Measurements from ENCODE around the gene SLC25A19.
"Not testable (repeated sequence)": the region's sequence is repeated elsewhere in the genome, so short reads cannot be mapped to it uniquely, and the experiment has no call there.

DNA sequence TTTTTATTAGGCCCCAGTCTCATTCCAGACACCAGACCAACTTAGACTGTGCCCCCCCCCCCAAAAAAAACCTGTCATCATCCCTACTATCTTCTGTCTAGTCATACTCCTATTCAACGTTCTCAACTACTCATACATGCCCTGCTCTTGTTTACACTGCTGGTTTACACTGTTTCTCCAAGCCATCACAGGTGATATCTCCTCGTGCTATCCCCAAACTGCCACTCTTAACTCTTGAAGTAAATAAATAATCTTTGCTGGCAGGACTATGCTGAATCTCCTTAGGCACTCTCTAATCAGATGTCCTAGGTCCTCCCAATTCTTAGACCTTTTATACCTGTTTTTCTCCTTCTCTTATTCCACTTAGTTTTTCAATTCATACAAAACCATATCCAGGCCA is 32.0 kb downstream of the SLC25A19 start:
- TF ChIP-seq, protein P1, sequence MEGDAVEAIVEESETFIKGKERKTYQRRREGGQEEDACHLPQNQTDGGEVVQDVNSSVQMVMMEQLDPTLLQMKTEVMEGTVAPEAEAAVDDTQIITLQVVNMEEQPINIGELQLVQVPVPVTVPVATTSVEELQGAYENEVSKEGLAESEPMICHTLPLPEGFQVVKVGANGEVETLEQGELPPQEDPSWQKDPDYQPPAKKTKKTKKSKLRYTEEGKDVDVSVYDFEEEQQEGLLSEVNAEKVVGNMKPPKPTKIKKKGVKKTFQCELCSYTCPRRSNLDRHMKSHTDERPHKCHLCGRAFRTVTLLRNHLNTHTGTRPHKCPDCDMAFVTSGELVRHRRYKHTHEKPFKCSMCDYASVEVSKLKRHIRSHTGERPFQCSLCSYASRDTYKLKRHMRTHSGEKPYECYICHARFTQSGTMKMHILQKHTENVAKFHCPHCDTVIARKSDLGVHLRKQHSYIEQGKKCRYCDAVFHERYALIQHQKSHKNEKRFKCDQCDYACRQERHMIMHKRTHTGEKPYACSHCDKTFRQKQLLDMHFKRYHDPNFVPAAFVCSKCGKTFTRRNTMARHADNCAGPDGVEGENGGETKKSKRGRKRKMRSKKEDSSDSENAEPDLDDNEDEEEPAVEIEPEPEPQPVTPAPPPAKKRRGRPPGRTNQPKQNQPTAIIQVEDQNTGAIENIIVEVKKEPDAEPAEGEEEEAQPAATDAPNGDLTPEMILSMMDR (IDR thresholded peaks at IDR 0.05; ENCODE audit: insufficient read depth, low read depth, low read length), result not testable (repeated sequence)
- TF ChIP-seq EZH2 (IDR thresholded peaks at IDR 0.05; ENCODE audit: insufficient read depth, low read length), result not testable (repeated sequence)
